ENCODE measurements around the gene SDF4.

GRCh38 chr1:1177452-1178206, 54.2 kb downstream of the SDF4 start:
- TF ChIP-seq CTCF (conservative IDR thresholded peaks at IDR 0.05) (no peak), ZFX (IDR thresholded peaks at IDR 0.05) (no peak)
